GM23338 (cell line): Measurements from ENCODE around the gene TOX2.

Experiments used
- CREB1 ChIP-seq: fragments of 250-450 bp; sonication (Bioruptor Pico); IDR thresholded peaks from 2 replicates; pipeline ENCODE4 v1.5.0; 2020; ENCODE audit warnings: low read depth, mild to moderate bottlenecking, moderate library complexity
- CTCF ChIP-seq, 2 experiments: fragments of 200-600 bp in 1 of 2; sonication (generic) in 1 of 2; conservative IDR thresholded peaks; 2 replicates each; pipeline versions ENCODE4 v1.5.1 to v1.6.1; 2016 to 2017; ENCODE audit warnings: antibody characterized with exemption in 2 of 2, low read depth in 2 of 2, mild to moderate bottlenecking in 2 of 2, moderate library complexity in 1 of 2
- EZH2 ChIP-seq: fragments of 200-600 bp; sonication (generic); IDR thresholded peaks from one replicate; pipeline ENCODE4 v1.8.0; 2017; ENCODE audit warnings: antibody characterized with exemption, mild to moderate bottlenecking, low read depth; ENCODE audit not compliant: unreplicated experiment
- JUNB ChIP-seq: IDR thresholded peaks from one replicate; pipeline ENCODE4 v1.6.1; 2016; ENCODE audit warnings: antibody characterized with exemption; ENCODE audit not compliant: unreplicated experiment
- POLR2AphosphoS5 ChIP-seq: IDR thresholded peaks from 2 replicates; pipeline ENCODE4 v1.6.1; 2016; ENCODE audit warnings: antibody characterized with exemption, low read depth

- TF ChIP-seq CTCF (conservative IDR thresholded peaks at IDR 0.05; ENCODE audit: low read depth in 2 of 2) (no peak), POLR2AphosphoS5 (no peak), EZH2 (no peak), CREB1 (CRISPR knock-in tag) (no peak), JUNB (no peak)
These were observed 125.7 kb downstream of the TOX2 start for GRCh38 chr20:44040202-44040915.
